GM23338 (cell line): ENCODE results near the gene PHLDB1.

ENCODE experiments used
- CREB1 ChIP-seq: fragments of 250-450 bp; sonication (Bioruptor Pico); IDR thresholded peaks from 2 replicates; pipeline ENCODE4 v1.5.0; 2020; ENCODE audit warnings: low read depth, mild to moderate bottlenecking, moderate library complexity
- CTCF ChIP-seq, 2 experiments: fragments of 200-600 bp in 1 of 2; sonication (generic) in 1 of 2; conservative IDR thresholded peaks; 2 replicates each; pipeline versions ENCODE4 v1.5.1 to v1.6.1; 2016 to 2017; ENCODE audit warnings: antibody characterized with exemption in 2 of 2, low read depth in 2 of 2, mild to moderate bottlenecking in 2 of 2, moderate library complexity in 1 of 2
- ETS1 ChIP-seq: IDR thresholded peaks from 2 replicates; pipeline ENCODE4 v1.6.1; 2016; ENCODE audit warnings: antibody characterized with exemption
- EZH2 ChIP-seq: fragments of 200-600 bp; sonication (generic); IDR thresholded peaks from one replicate; pipeline ENCODE4 v1.8.0; 2017; ENCODE audit warnings: antibody characterized with exemption, mild to moderate bottlenecking, low read depth; ENCODE audit not compliant: unreplicated experiment
- EZH2phosphoT487 ChIP-seq: fragments of 200-600 bp; sonication (generic); IDR thresholded peaks from one replicate; pipeline ENCODE4 v1.8.1; 2018; ENCODE audit warnings: antibody characterized with exemption; ENCODE audit not compliant: unreplicated experiment
- POLR2AphosphoS5 ChIP-seq: IDR thresholded peaks from 2 replicates; pipeline ENCODE4 v1.6.1; 2016; ENCODE audit warnings: antibody characterized with exemption, low read depth
- REST ChIP-seq: IDR thresholded peaks from one replicate; pipeline ENCODE4 v1.6.1; 2018; ENCODE audit warnings: antibody characterized with exemption; ENCODE audit not compliant: unreplicated experiment
- STAT1 ChIP-seq: IDR thresholded peaks from one replicate; pipeline ENCODE4 v1.6.1; 2016; ENCODE audit warnings: antibody characterized with exemption; ENCODE audit not compliant: unreplicated experiment

- TF ChIP-seq CTCF (conservative IDR thresholded peaks at IDR 0.05; ENCODE audit: low read depth in 2 of 2) = no peak
- no peak for TF ChIP-seq POLR2AphosphoS5
- TF ChIP-seq EZH2 = no peak
- no peak for TF ChIP-seq EZH2phosphoT487
- TF ChIP-seq REST = no peak
- TF ChIP-seq CREB1 (CRISPR knock-in tag) = no peak
- no peak for TF ChIP-seq ETS1
- no peak for TF ChIP-seq STAT1
Measured at GRCh38 chr11:118639899-118640298, 32.5 kb downstream of the PHLDB1 start.
